A549 (cell line): ENCODE data around the gene KIZ. TPM values are rescaled to one million over a fixed set of nuclear protein-coding genes. Genes with fewer than 3 reads are reported as not detected.

Source experiments
- ATAC-seq, 2 experiments: fragments of 200-7000 bp in 1 of 2; fragments of >200 bp in 1 of 2; cut with Nextera tagmentation in 1 of 2; cut with Tn5 transposase in 1 of 2; 3 replicates each; pipeline versions ENCODE4 v1.8.0 to v1.9.1; 2018 to 2020; ENCODE audit warnings: mild to moderate bottlenecking in 1 of 2, moderate library complexity in 1 of 2
- CTCF ChIA-PET: fragments of 300-600 bp; sonication (Branson Sonifier 250); formaldehyde crosslinking; extraction: SDS; loops from one replicate; lab custom pipeline; 2021; ENCODE audit warnings: antibody characterized with exemption, inconsistent platforms; lab: Yijun Ruan, JAX
- POLR2A ChIA-PET: fragments of 350-600 bp; formaldehyde crosslinking; extraction: SDS; loops from one replicate; lab custom pipeline; 2021; ENCODE audit warnings: antibody characterized with exemption, inconsistent platforms; lab: Yijun Ruan, JAX
- DNase-seq, 2 experiments: peaks; one replicate each; pipeline versions ENCODE4 v3.0.0 to v3.0.0-alpha.2; 2011 to 2016; ENCODE audit warnings: low read depth in 1 of 2, low spot score in 1 of 2
- FAIRE-seq: peaks from 2 replicates; lab custom pipeline; 2011; peaks lifted over from hg19 to GRCh38; lab: Jason Lieb, UNC
- H3K27ac ChIP-seq, 2 experiments: fragments of >200 bp; sonication (Bioruptor Twin); formaldehyde crosslinking; 3 replicates each; pipeline ENCODE4 v1.5.1; 2016 to 2017
- H3K4me1 ChIP-seq: fragments of >200 bp; sonication (Bioruptor Twin); formaldehyde crosslinking; 3 replicates; pipeline ENCODE4 v1.6.1; 2016
- H3K4me2 ChIP-seq: fragments of >200 bp; sonication (Bioruptor Twin); formaldehyde crosslinking; 3 replicates; pipeline ENCODE4 v1.6.1; 2016
- H3K4me3 ChIP-seq: fragments of >200 bp; sonication (Bioruptor Twin); formaldehyde crosslinking; 3 replicates; pipeline ENCODE4 v1.5.1; 2016
- H3K9me3 ChIP-seq: fragments of >200 bp; sonication (Bioruptor Twin); formaldehyde crosslinking; 3 replicates; pipeline ENCODE4 v1.6.1; 2016
- CBX8 ChIP-seq: fragments of 200-600 bp; sonication (generic); IDR thresholded peaks from 2 replicates; pipeline ENCODE4 v1.6.1; 2016
- FOSB ChIP-seq: fragments of 250-450 bp; sonication (Bioruptor Pico); IDR thresholded peaks from 2 replicates; pipeline ENCODE4 v1.5.0; 2020; ENCODE audit warnings: mild to moderate bottlenecking, moderate library complexity
- FOSL2 ChIP-seq, 2 experiments: fragments of 450-650 bp in 1 of 2; fragments of >200 bp in 1 of 2; sonication (Bioruptor Twin) in 1 of 2; formaldehyde crosslinking; IDR thresholded peaks; 2 replicates each; pipeline versions ENCODE4 v1.5.0 to v1.6.1; 2016 to 2020; ENCODE audit warnings: mild to moderate bottlenecking in 1 of 2, moderate library complexity in 1 of 2
- FOXS1 ChIP-seq: fragments of 250-450 bp; sonication (Bioruptor Pico); IDR thresholded peaks from 2 replicates; pipeline ENCODE4 v1.5.0; 2020; ENCODE audit warnings: mild to moderate bottlenecking, moderate library complexity
- GATA3 ChIP-seq: IDR thresholded peaks from 2 replicates; pipeline ENCODE4 v1.6.1; 2012; ENCODE audit warnings: borderline replicate concordance
- HEYL ChIP-seq: fragments of 250-450 bp; sonication (Bioruptor Pico); IDR thresholded peaks from 2 replicates; pipeline ENCODE4 v1.8.0; 2021; ENCODE audit warnings: mild to moderate bottlenecking, moderate library complexity
- HOXA7 ChIP-seq: fragments of 250-450 bp; sonication (Bioruptor Pico); IDR thresholded peaks from 2 replicates; pipeline ENCODE4 v1.5.0; 2020; ENCODE audit warnings: mild to moderate bottlenecking, moderate library complexity
- KDM1A ChIP-seq: fragments of 200-600 bp; sonication (generic); IDR thresholded peaks from 2 replicates; pipeline ENCODE4 v1.6.1; 2016; ENCODE audit warnings: low read depth, mild to moderate bottlenecking
- KDM5A ChIP-seq: fragments of 200-600 bp; sonication (generic); IDR thresholded peaks from 2 replicates; pipeline ENCODE4 v1.6.1; 2016; ENCODE audit warnings: antibody characterized with exemption, mild to moderate bottlenecking
- NFE2L2 ChIP-seq: fragments of 150-350 bp; conservative IDR thresholded peaks from 2 replicates; pipeline ENCODE4 v1.6.1; 2014; ENCODE audit warnings: low read length
- POLR2A ChIP-seq: IDR thresholded peaks from 2 replicates; pipeline ENCODE4 v1.6.1; 2012; ENCODE audit warnings: mild to moderate bottlenecking, low read length
- RARB ChIP-seq: fragments of 250-450 bp; sonication (Bioruptor Pico); IDR thresholded peaks from 2 replicates; pipeline ENCODE4 v1.8.0; 2021; ENCODE audit warnings: mild to moderate bottlenecking, moderate library complexity
- RCOR1 ChIP-seq: fragments of 150-350 bp; IDR thresholded peaks from 2 replicates; pipeline ENCODE4 v1.6.1; 2014; ENCODE audit warnings: antibody characterized with exemption, low read length, low read depth
- RNF2 ChIP-seq: fragments of 200-600 bp; sonication (generic); IDR thresholded peaks from 2 replicates; pipeline ENCODE4 v1.6.1; 2016; ENCODE audit warnings: low read depth, mild to moderate bottlenecking, antibody characterized with exemption, moderate library complexity, borderline replicate concordance
- WGBS: methylation state at CpG from one replicate; pipeline ENCODE4 v1.1.6; 2017; ENCODE audit errors: missing lambda C conversion rate; 5-methylcytosine and 5-hydroxymethylcytosine counted together
- polyA plus RNA-seq, 4 experiments: library from polyadenylated mRNA; depleted of rRNA in 3 of 4; stranded (reverse); fragments of >200 nt; fragmentation: RNase III in 1 of 4; extraction: RNeasy Plus Mini Kit Qiagen cat#74134 plus additional on column Dnase treatment in 1 of 4; gene quantifications; 2 replicates in 3 of 4; 3 replicates in 1 of 4; pipeline ENCODE4 v1.2.3, GENCODE V29; 2011 to 2017
- TF ChIP-seq, protein P1 (sequence below): fragments of 200-600 bp; sonication (generic); IDR thresholded peaks from 2 replicates; pipeline ENCODE4 v1.6.1; 2016; ENCODE audit warnings: antibody characterized with exemption, mild to moderate bottlenecking, moderate library complexity
- TF ChIP-seq, protein P2 (sequence below): fragments of 450-650 bp; IDR thresholded peaks from 2 replicates; pipeline ENCODE4 v1.6.1; 2014; ENCODE audit warnings: antibody characterized with exemption
- TF ChIP-seq, protein P3 (sequence below): fragments of >200 bp; sonication (Bioruptor Twin); formaldehyde crosslinking; IDR thresholded peaks from 3 replicates; pipeline ENCODE4 v1.6.1; 2016
- TF ChIP-seq, protein P4 (sequence below): fragments of >200 bp; sonication (Bioruptor Twin); formaldehyde crosslinking; IDR thresholded peaks from 2 replicates; pipeline ENCODE4 v1.6.1; 2016
- TF ChIP-seq, protein P5 (sequence below): fragments of 150-350 bp; IDR thresholded peaks from 2 replicates; pipeline ENCODE4 v1.6.1; 2014; ENCODE audit warnings: low read depth, mild to moderate bottlenecking, low read length
- TF ChIP-seq, protein P6 (sequence below): fragments of 250-450 bp; sonication (Bioruptor Pico); IDR thresholded peaks from 2 replicates; pipeline ENCODE4 v1.5.0; 2020; ENCODE audit warnings: low read depth, mild to moderate bottlenecking, moderate library complexity

The KIZ gene
- polyA plus RNA-seq, 2 of the 4 experiments (the other 2 are of a cell fraction): 6.3 to 19.1 TPM

DNA sequence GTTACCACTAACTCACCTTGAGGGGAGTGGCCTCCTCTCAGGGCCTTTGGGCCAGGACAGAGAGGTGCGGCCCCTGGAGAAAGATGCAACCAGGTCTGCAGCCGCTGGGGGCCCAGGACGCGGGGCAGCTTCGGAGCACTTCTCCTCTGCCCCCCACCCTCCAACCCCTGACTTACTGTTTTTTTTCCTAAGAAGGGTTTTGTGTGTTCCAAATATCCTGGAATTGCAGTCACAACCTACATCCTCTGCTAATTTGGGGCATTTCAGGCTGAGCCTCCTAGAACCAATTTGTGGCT, 21.5 kb upstream of the KIZ start (continued):
- TF ChIP-seq RCOR1 (no peak), KDM5A (no peak), GATA3 (no peak)
- TF ChIP-seq, protein P1, sequence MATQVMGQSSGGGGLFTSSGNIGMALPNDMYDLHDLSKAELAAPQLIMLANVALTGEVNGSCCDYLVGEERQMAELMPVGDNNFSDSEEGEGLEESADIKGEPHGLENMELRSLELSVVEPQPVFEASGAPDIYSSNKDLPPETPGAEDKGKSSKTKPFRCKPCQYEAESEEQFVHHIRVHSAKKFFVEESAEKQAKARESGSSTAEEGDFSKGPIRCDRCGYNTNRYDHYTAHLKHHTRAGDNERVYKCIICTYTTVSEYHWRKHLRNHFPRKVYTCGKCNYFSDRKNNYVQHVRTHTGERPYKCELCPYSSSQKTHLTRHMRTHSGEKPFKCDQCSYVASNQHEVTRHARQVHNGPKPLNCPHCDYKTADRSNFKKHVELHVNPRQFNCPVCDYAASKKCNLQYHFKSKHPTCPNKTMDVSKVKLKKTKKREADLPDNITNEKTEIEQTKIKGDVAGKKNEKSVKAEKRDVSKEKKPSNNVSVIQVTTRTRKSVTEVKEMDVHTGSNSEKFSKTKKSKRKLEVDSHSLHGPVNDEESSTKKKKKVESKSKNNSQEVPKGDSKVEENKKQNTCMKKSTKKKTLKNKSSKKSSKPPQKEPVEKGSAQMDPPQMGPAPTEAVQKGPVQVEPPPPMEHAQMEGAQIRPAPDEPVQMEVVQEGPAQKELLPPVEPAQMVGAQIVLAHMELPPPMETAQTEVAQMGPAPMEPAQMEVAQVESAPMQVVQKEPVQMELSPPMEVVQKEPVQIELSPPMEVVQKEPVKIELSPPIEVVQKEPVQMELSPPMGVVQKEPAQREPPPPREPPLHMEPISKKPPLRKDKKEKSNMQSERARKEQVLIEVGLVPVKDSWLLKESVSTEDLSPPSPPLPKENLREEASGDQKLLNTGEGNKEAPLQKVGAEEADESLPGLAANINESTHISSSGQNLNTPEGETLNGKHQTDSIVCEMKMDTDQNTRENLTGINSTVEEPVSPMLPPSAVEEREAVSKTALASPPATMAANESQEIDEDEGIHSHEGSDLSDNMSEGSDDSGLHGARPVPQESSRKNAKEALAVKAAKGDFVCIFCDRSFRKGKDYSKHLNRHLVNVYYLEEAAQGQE: no peak
- TF ChIP-seq, protein P2, sequence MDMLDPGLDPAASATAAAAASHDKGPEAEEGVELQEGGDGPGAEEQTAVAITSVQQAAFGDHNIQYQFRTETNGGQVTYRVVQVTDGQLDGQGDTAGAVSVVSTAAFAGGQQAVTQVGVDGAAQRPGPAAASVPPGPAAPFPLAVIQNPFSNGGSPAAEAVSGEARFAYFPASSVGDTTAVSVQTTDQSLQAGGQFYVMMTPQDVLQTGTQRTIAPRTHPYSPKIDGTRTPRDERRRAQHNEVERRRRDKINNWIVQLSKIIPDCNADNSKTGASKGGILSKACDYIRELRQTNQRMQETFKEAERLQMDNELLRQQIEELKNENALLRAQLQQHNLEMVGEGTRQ: no peak

DNA sequence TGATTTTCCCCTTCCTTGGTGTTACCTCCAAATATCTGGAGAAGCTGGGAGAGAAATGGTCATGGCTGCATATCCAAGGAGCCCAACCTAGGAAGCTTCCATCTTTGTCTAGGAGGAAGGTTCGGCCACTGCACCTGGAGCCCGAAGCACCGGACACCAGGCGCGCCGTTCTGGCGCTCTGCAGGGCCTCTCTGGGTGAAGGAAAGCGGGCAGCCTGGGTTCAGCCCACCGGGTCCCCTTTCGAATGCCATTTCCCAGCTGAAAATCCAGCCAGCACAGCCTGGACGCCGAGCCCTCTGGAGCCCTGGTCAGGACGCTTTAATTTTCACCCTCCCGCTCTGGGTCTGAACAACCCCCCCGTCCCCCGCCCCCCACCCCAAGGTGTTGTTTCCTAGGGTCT, 21.0 kb upstream of the KIZ start:
- CTCF ChIA-PET: interaction anchor here (0.6 kb wide), 1 partner anchor 310 kb away, joined by 3 read pairs; no protein-coding TSS in a partner anchor
- 58% methylated on average over 9 of the region's 16 CpGs for WGBS

DNA sequence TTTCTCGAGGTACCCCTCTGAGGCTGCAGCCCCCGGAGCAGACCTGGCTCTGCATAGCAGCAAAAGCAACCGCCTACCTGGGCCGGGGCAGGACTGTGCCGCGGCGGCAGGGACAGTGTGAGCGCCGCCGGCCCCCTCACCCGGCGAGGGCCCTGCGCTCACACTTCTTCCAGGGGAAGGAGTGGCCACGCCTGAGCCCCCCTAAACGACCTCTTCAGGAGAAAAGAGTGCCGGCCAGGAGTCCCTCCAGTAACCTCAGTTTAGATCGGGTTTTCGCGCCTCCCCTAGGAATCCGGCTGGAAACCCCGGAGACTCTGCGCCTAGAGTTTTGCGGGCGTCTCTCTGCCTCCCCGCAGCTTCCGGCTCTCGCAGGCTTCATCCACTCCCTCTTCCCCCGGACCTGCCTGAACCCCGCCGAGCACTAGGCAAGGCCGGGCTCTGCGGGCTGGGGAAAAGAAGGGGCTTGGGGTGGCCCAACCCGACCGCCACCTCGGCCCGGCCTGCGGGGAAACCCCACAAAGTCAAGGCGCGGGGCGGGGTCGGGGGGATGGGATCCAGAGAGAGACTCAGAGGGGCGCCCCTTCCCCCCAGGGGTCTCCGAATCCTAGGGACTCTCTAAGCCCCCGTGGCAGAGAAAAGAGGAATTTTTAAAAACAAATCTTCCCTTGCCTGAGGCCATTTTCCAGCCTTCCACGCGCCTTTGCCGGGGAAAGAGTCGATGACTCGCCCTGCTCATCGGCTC, 20.3 kb upstream of the KIZ start:
- DNase-seq (no peak), FAIRE-seq (no peak), ATAC-seq (peak in 1 of 2 experiments; percentile 22; a peak in 2 of 6 replicates)
- H3K4me3 ChIP-seq: peak overlapping the region; percentile 27; the same call in 1 of the 3 replicates
- no peaks in the 10 kb centered on the region for H3K9me3 ChIP-seq
- no peak for TF ChIP-seq HEYL (CRISPR knock-in tag)
- TF ChIP-seq KDM1A: no peak
- no peak for TF ChIP-seq NFE2L2
- TF ChIP-seq POLR2A: no peak
- TF ChIP-seq RCOR1: no peak
- TF ChIP-seq FOSB (CRISPR knock-in tag): no peak
- no peak for TF ChIP-seq RNF2
- TF ChIP-seq, protein P3, sequence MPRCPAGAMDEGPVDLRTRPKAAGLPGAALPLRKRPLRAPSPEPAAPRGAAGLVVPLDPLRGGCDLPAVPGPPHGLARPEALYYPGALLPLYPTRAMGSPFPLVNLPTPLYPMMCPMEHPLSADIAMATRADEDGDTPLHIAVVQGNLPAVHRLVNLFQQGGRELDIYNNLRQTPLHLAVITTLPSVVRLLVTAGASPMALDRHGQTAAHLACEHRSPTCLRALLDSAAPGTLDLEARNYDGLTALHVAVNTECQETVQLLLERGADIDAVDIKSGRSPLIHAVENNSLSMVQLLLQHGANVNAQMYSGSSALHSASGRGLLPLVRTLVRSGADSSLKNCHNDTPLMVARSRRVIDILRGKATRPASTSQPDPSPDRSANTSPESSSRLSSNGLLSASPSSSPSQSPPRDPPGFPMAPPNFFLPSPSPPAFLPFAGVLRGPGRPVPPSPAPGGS: no peak
- no peak for TF ChIP-seq FOXS1
- TF ChIP-seq, protein P4, sequence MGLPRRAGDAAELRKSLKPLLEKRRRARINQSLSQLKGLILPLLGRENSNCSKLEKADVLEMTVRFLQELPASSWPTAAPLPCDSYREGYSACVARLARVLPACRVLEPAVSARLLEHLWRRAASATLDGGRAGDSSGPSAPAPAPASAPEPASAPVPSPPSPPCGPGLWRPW: no peak
- TF ChIP-seq, protein P5, sequence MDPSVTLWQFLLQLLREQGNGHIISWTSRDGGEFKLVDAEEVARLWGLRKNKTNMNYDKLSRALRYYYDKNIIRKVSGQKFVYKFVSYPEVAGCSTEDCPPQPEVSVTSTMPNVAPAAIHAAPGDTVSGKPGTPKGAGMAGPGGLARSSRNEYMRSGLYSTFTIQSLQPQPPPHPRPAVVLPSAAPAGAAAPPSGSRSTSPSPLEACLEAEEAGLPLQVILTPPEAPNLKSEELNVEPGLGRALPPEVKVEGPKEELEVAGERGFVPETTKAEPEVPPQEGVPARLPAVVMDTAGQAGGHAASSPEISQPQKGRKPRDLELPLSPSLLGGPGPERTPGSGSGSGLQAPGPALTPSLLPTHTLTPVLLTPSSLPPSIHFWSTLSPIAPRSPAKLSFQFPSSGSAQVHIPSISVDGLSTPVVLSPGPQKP: no peak
- TF ChIP-seq CBX8: no peak
- TF ChIP-seq, all 56 proteins: peak for 0
- ChIA-PET POLR2A (no interaction called here), CTCF (interaction anchor here (0.6 kb wide), 1 partner anchor 311 kb away, joined by 3 read pairs; no protein-coding TSS in a partner anchor)
- Histone ChIP-seq H3K27ac (0 out of 6 replicates have a peak overlapping the region, but pooled peaks of 1 of the 2 experiments have one; percentile 31), H3K4me2 (peak overlapping the region; percentile 66), H3K4me1 (peaks cover under 1% of the 10 kb centered on the region; the same call in 1 of the 3 replicates)
- 28% methylated on average over 41 of the region's 50 CpGs for WGBS

More for the DNA sequence above, 21.0 kb upstream of the KIZ start:
- ATAC-seq: no peak
- DNase-seq: no peak
- no peak for FAIRE-seq
- Histone ChIP-seq H3K9me3 (no peaks in the 10 kb centered on the region), H3K4me3 (no peak overlapping the region), H3K4me2 (peak overlapping the region; percentile 66; the same call in 1 of the 3 replicates), H3K27ac (no peak overlapping the region), H3K4me1 (peaks cover 3% of the 10 kb centered on the region; the same call in 1 of the 3 replicates)
- POLR2A ChIA-PET: no interaction called here
- TF ChIP-seq, protein P6, sequence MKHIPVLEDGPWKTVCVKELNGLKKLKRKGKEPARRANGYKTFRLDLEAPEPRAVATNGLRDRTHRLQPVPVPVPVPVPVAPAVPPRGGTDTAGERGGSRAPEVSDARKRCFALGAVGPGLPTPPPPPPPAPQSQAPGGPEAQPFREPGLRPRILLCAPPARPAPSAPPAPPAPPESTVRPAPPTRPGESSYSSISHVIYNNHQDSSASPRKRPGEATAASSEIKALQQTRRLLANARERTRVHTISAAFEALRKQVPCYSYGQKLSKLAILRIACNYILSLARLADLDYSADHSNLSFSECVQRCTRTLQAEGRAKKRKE (CRISPR knock-in tag): no peak
- TF ChIP-seq RARB (CRISPR knock-in tag) (no peak), NFE2L2 (no peak), RCOR1 (no peak), GATA3 (no peak), HOXA7 (CRISPR knock-in tag) (no peak), FOSL2 (IDR thresholded peaks at IDR 0.05) (no peak), FOSL2 (CRISPR knock-in tag; IDR thresholded peaks at IDR 0.05) (no peak)
- TF ChIP-seq, protein P2: no peak
